Liver (tissue), 9 donors: ENCODE measurements around the gene SARDH. TPM values are rescaled to one million over a fixed set of nuclear protein-coding genes. Genes with fewer than 3 reads are reported as not detected.

ENCODE experiments used
- DNase-seq: peaks from one replicate; pipeline ENCODE4 v3.0.0-alpha.2; 2017; ENCODE audit warnings: low spot score
- H3K27ac ChIP-seq, 2 donors: one replicate each; pipeline ENCODE4 v1.7.0; 2013; ENCODE audit warnings: inconsistent platforms in 2 of 2, low read length in 2 of 2, control low read depth in 1 of 2, low read depth in 1 of 2, mild to moderate bottlenecking in 1 of 2
- H3K27me3 ChIP-seq, 4 donors: one replicate each; pipeline versions ENCODE4 v1.6.1 to v1.7.0; 2013; ENCODE audit warnings: low read length in 3 of 4, inconsistent platforms in 1 of 4, mild to moderate bottlenecking in 1 of 4, moderate library complexity in 1 of 4; ENCODE audit not compliant: control insufficient read depth in 4 of 4, insufficient read depth in 4 of 4
- H3K36me3 ChIP-seq, 4 donors: one replicate each; pipeline versions ENCODE4 v1.6.1 to v1.7.0; 2013; ENCODE audit warnings: low read length in 3 of 4, mild to moderate bottlenecking in 3 of 4, low read depth in 1 of 4, moderate library complexity in 1 of 4; ENCODE audit not compliant: control insufficient read depth in 4 of 4, insufficient read depth in 3 of 4
- H3K4me1 ChIP-seq, 4 donors: one replicate each; pipeline versions ENCODE4 v1.6.1 to v1.7.0; 2013; ENCODE audit warnings: low read length in 3 of 4, mild to moderate bottlenecking in 3 of 4, moderate library complexity in 1 of 4; ENCODE audit not compliant: control insufficient read depth in 4 of 4, insufficient read depth in 4 of 4
- H3K4me3 ChIP-seq, 3 donors: one replicate each; pipeline versions ENCODE4 v1.6.1 to v1.7.0; 2013; ENCODE audit warnings: low read length in 3 of 3, control low read depth in 1 of 3, low read depth in 1 of 3, mild to moderate bottlenecking in 1 of 3
- H3K9ac ChIP-seq, 2 donors: one replicate each; pipeline ENCODE4 v1.7.0; 2013; ENCODE audit warnings: low read length in 2 of 2, mild to moderate bottlenecking in 2 of 2, moderate library complexity in 2 of 2, control low read depth in 1 of 2, low read depth in 1 of 2
- H3K9me3 ChIP-seq, 4 donors: one replicate each; pipeline versions ENCODE4 v1.6.1 to v1.7.0; 2013; ENCODE audit warnings: low read length in 3 of 4; ENCODE audit not compliant: control insufficient read depth in 4 of 4
- ATF3 ChIP-seq: IDR thresholded peaks from 2 replicates; pipeline ENCODE4 v1.6.1; 2016; ENCODE audit warnings: antibody characterized with exemption
- EGR1 ChIP-seq, 2 donors: IDR thresholded peaks; 2 replicates each; pipeline ENCODE4 v1.6.1; 2016 to 2018; ENCODE audit warnings: antibody characterized with exemption in 2 of 2, low read depth in 2 of 2
- FOXA1 ChIP-seq: IDR thresholded peaks from 2 replicates; pipeline ENCODE4 v1.6.1; 2016; ENCODE audit warnings: antibody characterized with exemption
- FOXA2 ChIP-seq: IDR thresholded peaks from 2 replicates; pipeline ENCODE4 v1.6.1; 2016; ENCODE audit warnings: antibody characterized with exemption
- GABPA ChIP-seq, 2 donors: IDR thresholded peaks in 1 of 2; conservative IDR thresholded peaks in 1 of 2; 2 replicates each; pipeline ENCODE4 v1.6.1; 2016; ENCODE audit warnings: antibody characterized with exemption in 2 of 2, mild to moderate bottlenecking in 1 of 2, moderate library complexity in 1 of 2
- HNF4A ChIP-seq, 2 donors: conservative IDR thresholded peaks; 2 replicates each; pipeline ENCODE4 v1.6.1; 2016; ENCODE audit warnings: antibody characterized with exemption in 2 of 2, mild to moderate bottlenecking in 2 of 2
- HNF4G ChIP-seq: IDR thresholded peaks from 2 replicates; pipeline ENCODE4 v1.6.1; 2016; ENCODE audit warnings: antibody characterized with exemption
- JUND ChIP-seq, 2 donors: IDR thresholded peaks; 2 replicates each; pipeline ENCODE4 v1.6.1; 2016; ENCODE audit warnings: antibody characterized with exemption in 2 of 2
- NR2F2 ChIP-seq: IDR thresholded peaks from 2 replicates; pipeline ENCODE4 v1.6.1; 2016; ENCODE audit warnings: antibody characterized with exemption
- RAD21 ChIP-seq, 2 donors: IDR thresholded peaks; 2 replicates each; pipeline ENCODE4 v1.6.1; 2016; ENCODE audit warnings: antibody characterized with exemption in 2 of 2, mild to moderate bottlenecking in 2 of 2
- REST ChIP-seq: IDR thresholded peaks from 2 replicates; pipeline ENCODE4 v1.6.1; 2016; ENCODE audit warnings: antibody characterized with exemption, mild to moderate bottlenecking
- RXRA ChIP-seq, 2 donors: IDR thresholded peaks; 2 replicates each; pipeline ENCODE4 v1.6.1; 2017 to 2018; ENCODE audit warnings: antibody characterized with exemption in 2 of 2, mild to moderate bottlenecking in 1 of 2
- SP1 ChIP-seq: IDR thresholded peaks from 2 replicates; pipeline ENCODE4 v1.6.1; 2018; ENCODE audit warnings: antibody characterized with exemption, mild to moderate bottlenecking
- TAF1 ChIP-seq: conservative IDR thresholded peaks from 2 replicates; pipeline ENCODE4 v1.6.1; 2016; ENCODE audit warnings: antibody characterized with exemption, mild to moderate bottlenecking
- YY1 ChIP-seq: IDR thresholded peaks from 2 replicates; pipeline ENCODE4 v1.6.1; 2016; ENCODE audit warnings: antibody characterized with exemption, mild to moderate bottlenecking
- WGBS: extraction: QIAGEN DNeasy Blood & Tissue Kit; methylation state at CpG from one replicate; pipeline ENCODE4 v1.1.7; 2013; 5-methylcytosine and 5-hydroxymethylcytosine counted together
- polyA plus RNA-seq, 2 donors: library from polyadenylated mRNA; stranded (reverse) in 1 of 2; unstranded in 1 of 2; fragments of 200-250 nt in 1 of 2; fragments of >200 nt in 1 of 2; fragmentation: Nextera tagmentation in 1 of 2; extraction: Ambion mirVana in 1 of 2; gene quantifications; one replicate each; pipeline versions ENCODE4 v1.2.1 to v1.2.3, GENCODE V29; 2013 to 2015
- total RNA-seq, 2 donors: library from RNA; depleted of rRNA; stranded (reverse); fragments of >200 nt; gene quantifications; one replicate each; pipeline ENCODE4 v1.2.3, GENCODE V29; 2014
- TF ChIP-seq, protein P1 (sequence below): IDR thresholded peaks from 2 replicates; pipeline ENCODE4 v1.6.1; 2016; ENCODE audit warnings: antibody characterized with exemption
- TF ChIP-seq, protein P2 (sequence below): IDR thresholded peaks from 2 replicates; pipeline ENCODE4 v1.6.1; 2016; ENCODE audit warnings: antibody characterized with exemption
- TF ChIP-seq, protein P3 (sequence below): fragments of 150-350 bp; IDR thresholded peaks from 2 replicates; pipeline ENCODE4 v1.5.1; 2017; ENCODE audit warnings: improper control_type of control experiment, low read depth, low read length; ENCODE audit not compliant: missing input control
- donor health status: healthy.
- donor health status: healthy.
- donor health status: healthy.
- donor health status: healthy.
- donor health status: healthy.

SARDH gene, protein sequence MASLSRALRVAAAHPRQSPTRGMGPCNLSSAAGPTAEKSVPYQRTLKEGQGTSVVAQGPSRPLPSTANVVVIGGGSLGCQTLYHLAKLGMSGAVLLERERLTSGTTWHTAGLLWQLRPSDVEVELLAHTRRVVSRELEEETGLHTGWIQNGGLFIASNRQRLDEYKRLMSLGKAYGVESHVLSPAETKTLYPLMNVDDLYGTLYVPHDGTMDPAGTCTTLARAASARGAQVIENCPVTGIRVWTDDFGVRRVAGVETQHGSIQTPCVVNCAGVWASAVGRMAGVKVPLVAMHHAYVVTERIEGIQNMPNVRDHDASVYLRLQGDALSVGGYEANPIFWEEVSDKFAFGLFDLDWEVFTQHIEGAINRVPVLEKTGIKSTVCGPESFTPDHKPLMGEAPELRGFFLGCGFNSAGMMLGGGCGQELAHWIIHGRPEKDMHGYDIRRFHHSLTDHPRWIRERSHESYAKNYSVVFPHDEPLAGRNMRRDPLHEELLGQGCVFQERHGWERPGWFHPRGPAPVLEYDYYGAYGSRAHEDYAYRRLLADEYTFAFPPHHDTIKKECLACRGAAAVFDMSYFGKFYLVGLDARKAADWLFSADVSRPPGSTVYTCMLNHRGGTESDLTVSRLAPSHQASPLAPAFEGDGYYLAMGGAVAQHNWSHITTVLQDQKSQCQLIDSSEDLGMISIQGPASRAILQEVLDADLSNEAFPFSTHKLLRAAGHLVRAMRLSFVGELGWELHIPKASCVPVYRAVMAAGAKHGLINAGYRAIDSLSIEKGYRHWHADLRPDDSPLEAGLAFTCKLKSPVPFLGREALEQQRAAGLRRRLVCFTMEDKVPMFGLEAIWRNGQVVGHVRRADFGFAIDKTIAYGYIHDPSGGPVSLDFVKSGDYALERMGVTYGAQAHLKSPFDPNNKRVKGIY
- total RNA-seq (100 to 1,000 TPM in 1 of 2 donors, 10 to 100 TPM in 1; 53.7 to 291 TPM), polyA plus RNA-seq (10 to 100 TPM; 57.1 to 69.7 TPM)

DNA sequence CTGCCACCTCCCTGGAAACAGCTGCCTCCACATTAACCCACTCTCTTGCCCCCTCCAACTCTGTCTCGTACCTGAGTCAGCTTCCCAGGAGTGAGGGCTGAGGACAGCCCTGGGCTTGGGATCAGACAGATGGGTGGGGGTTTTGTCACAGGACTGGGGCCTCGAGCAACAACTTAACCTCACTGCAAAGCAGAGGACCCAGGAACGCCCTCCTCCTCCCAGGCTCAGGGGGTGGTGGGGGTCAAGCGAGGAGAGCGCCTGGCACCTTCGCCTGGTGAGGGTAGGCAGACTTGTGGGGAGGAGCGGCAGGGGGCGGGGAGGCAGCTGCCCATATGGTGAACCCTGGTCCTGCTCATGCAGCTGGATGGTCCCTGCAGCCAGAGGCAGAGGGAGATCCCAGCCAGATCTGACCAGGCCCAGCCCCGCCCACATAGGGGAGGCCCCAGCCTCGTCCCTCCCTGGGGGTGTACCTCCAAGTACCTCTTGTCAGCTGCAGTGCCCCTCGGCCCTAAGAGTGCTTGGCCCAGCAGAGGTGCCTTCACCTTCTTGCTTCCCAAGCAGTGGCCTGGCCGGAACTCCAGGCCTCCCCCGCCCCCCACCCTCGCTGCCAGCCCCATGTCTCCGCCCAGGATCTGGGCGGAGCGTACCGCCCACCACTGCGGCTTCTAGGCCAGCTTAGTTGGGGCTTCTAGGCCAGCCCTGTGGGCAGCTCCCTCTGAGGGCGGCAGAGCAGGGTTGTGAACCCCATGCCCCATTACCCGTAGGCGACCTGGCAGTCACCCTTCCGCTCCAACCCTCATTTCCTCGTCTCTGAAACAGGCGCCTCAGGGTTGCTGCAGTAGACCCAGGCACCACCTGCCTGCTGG, at the start of gene SARDH:
Gene SARDH (minus strand): TSS at position 579 of the 866 bp plus-strand sequence. CDS start 4,179 bp downstream, outside the sequence.
- Histone ChIP-seq H3K9ac (peak within 1 kb of the TSS; percentile 76 to 88), H3K36me3 (peaks cover 0 to 6% (median 1%) of the 10 kb centered on the region in 4 donors), H3K4me3 (peak within 1 kb of the TSS; percentile 51 to 81 (median 80)), H3K27ac (peak within 1 kb of the TSS; percentile 83 to 96), H3K4me1 (peaks cover 22 to 90% (median 63%) of the 10 kb centered on the region in 4 donors), H3K27me3 (no peaks in the 10 kb centered on the region), H3K9me3 (no peaks in the 10 kb centered on the region)
- WGBS: 9% methylated on average over 25 of the region's 25 CpGs
- peak; percentile 70 for DNase-seq
- peak; percentile 83 for TF ChIP-seq YY1
- TF ChIP-seq JUND (IDR thresholded peaks at IDR 0.05): peak in 1 of 2 donors; percentile 38
- TF ChIP-seq REST: peak; percentile 90
- TF ChIP-seq NR2F2: peak; percentile 46
- TF ChIP-seq RXRA (IDR thresholded peaks at IDR 0.05): peak; percentile 79 to 88
- peak; percentile 73 to 78 for TF ChIP-seq EGR1 (IDR thresholded peaks at IDR 0.05; ENCODE audit: low read depth in 2 of 2)
- TF ChIP-seq HNF4A (conservative IDR thresholded peaks at IDR 0.05): peak in 1 of 2 donors; percentile 66
- TF ChIP-seq, protein P1, sequence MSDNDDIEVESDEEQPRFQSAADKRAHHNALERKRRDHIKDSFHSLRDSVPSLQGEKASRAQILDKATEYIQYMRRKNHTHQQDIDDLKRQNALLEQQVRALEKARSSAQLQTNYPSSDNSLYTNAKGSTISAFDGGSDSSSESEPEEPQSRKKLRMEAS: no peak
- no peak for TF ChIP-seq HNF4G
- TF ChIP-seq RAD21 (IDR thresholded peaks at IDR 0.05): peak; percentile 34 to 59
- TF ChIP-seq FOXA1: no peak
- peak; percentile 81 for TF ChIP-seq SP1
- no peak for TF ChIP-seq ATF3
- TF ChIP-seq FOXA2: no peak
- peak in 1 of 2 donors; percentile 50 for TF ChIP-seq GABPA (IDR thresholded peaks at IDR 0.05 in 1 of 2, conservative IDR thresholded peaks at IDR 0.05 in 1 of 2)
- TF ChIP-seq TAF1: peak; percentile 81
- TF ChIP-seq, protein P2, sequence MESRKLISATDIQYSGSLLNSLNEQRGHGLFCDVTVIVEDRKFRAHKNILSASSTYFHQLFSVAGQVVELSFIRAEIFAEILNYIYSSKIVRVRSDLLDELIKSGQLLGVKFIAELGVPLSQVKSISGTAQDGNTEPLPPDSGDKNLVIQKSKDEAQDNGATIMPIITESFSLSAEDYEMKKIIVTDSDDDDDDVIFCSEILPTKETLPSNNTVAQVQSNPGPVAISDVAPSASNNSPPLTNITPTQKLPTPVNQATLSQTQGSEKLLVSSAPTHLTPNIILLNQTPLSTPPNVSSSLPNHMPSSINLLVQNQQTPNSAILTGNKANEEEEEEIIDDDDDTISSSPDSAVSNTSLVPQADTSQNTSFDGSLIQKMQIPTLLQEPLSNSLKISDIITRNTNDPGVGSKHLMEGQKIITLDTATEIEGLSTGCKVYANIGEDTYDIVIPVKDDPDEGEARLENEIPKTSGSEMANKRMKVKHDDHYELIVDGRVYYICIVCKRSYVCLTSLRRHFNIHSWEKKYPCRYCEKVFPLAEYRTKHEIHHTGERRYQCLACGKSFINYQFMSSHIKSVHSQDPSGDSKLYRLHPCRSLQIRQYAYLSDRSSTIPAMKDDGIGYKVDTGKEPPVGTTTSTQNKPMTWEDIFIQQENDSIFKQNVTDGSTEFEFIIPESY: no peak
- TF ChIP-seq, protein P3, sequence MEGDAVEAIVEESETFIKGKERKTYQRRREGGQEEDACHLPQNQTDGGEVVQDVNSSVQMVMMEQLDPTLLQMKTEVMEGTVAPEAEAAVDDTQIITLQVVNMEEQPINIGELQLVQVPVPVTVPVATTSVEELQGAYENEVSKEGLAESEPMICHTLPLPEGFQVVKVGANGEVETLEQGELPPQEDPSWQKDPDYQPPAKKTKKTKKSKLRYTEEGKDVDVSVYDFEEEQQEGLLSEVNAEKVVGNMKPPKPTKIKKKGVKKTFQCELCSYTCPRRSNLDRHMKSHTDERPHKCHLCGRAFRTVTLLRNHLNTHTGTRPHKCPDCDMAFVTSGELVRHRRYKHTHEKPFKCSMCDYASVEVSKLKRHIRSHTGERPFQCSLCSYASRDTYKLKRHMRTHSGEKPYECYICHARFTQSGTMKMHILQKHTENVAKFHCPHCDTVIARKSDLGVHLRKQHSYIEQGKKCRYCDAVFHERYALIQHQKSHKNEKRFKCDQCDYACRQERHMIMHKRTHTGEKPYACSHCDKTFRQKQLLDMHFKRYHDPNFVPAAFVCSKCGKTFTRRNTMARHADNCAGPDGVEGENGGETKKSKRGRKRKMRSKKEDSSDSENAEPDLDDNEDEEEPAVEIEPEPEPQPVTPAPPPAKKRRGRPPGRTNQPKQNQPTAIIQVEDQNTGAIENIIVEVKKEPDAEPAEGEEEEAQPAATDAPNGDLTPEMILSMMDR: no peak
